ENCODE results near the gene RIN3.

DNA sequence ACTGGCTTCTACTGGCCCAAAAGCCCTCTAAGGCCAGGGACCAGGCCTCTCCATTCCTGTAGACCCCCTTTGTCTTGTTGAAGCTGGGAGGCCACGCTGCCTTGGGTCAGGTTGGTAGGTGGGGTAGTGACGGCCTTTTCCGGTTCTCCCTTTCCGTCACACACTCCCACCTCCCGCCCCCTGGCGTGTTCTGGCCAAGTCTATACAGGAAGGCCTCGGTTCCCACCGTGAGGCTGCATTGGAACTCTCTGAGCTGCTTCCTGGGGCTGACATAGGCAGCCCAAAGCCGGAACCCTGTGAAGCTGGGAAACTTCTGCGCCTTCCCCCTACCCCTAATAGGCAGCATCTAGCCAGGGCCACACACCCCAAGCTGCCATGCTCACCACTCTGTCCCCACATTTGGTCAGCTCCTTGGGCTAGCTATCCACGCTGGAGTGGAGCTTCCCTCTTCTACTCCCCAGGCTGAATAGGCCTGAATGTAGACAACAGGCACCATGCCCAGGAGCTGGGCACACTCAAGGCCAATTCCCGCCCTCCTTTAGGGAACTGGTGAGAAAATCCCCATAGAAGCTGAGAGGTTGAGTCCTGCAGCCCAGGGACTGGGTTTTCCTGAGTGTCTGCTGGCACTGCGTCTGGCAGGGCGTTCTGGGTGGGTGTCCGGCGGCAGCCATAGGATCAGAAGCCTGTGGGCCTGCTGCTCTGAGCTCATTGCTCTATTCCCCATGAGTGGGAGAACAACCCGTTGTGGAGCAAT is 35.7 kb downstream of the RIN3 start:
- no peak for TF ChIP-seq POLR2AphosphoS5 (IDR thresholded peaks at IDR 0.05)
- TF ChIP-seq, protein P1, sequence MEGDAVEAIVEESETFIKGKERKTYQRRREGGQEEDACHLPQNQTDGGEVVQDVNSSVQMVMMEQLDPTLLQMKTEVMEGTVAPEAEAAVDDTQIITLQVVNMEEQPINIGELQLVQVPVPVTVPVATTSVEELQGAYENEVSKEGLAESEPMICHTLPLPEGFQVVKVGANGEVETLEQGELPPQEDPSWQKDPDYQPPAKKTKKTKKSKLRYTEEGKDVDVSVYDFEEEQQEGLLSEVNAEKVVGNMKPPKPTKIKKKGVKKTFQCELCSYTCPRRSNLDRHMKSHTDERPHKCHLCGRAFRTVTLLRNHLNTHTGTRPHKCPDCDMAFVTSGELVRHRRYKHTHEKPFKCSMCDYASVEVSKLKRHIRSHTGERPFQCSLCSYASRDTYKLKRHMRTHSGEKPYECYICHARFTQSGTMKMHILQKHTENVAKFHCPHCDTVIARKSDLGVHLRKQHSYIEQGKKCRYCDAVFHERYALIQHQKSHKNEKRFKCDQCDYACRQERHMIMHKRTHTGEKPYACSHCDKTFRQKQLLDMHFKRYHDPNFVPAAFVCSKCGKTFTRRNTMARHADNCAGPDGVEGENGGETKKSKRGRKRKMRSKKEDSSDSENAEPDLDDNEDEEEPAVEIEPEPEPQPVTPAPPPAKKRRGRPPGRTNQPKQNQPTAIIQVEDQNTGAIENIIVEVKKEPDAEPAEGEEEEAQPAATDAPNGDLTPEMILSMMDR (IDR thresholded peaks at IDR 0.05) = no peak
